GM12878 (cell line): ENCODE results near the gene DENND10.

Experiments used
- CBX5 ChIP-seq: sonication (generic); IDR thresholded peaks from 2 replicates; pipeline ENCODE4 v1.6.1; 2016; ENCODE audit warnings: low read depth, moderate library complexity, mild to moderate bottlenecking, inconsistent platforms
- KDM1A ChIP-seq: fragments of 200-600 bp; sonication (generic); IDR thresholded peaks from 2 replicates; pipeline ENCODE4 v1.6.1; 2016; ENCODE audit warnings: borderline replicate concordance
- MYC ChIP-seq: IDR thresholded peaks from 2 replicates; pipeline ENCODE4 v1.6.1; 2011; ENCODE audit warnings: mild to moderate bottlenecking, low read length, moderate library complexity, inconsistent platforms; ENCODE audit not compliant: insufficient read depth, insufficient replicate concordance, insufficient read length, severe bottlenecking
- NBN ChIP-seq: fragments of 450-650 bp; IDR thresholded peaks from 2 replicates; pipeline ENCODE4 v1.6.1; 2016
- POLR2A ChIP-seq: IDR thresholded peaks from 2 replicates; pipeline ENCODE4 v1.6.1; 2011; ENCODE audit warnings: low read depth, mild to moderate bottlenecking, low read length
- POLR2AphosphoS2 ChIP-seq: IDR thresholded peaks from 2 replicates; pipeline ENCODE4 v1.6.1; 2011; ENCODE audit warnings: low read depth, mild to moderate bottlenecking, low read length, improper control_type of control experiment, moderate library complexity
- TAF1 ChIP-seq: IDR thresholded peaks from 2 replicates; pipeline ENCODE4 v1.6.1; 2011; ENCODE audit warnings: mild to moderate bottlenecking, low read depth, low read length, borderline replicate concordance
- ZNF274 ChIP-seq: IDR thresholded peaks from one replicate; pipeline ENCODE4 v1.8.0; 2011; ENCODE audit not compliant: insufficient read length, insufficient read depth
- TF ChIP-seq, protein P1 (sequence below), 3 experiments: IDR thresholded peaks in 2 of 3; conservative IDR thresholded peaks in 1 of 3; 2 replicates each; pipeline ENCODE4 v1.5.1; 2011; ENCODE audit warnings: low read depth in 3 of 3, low read length in 3 of 3, mild to moderate bottlenecking in 3 of 3, control low read depth in 2 of 3, moderate library complexity in 2 of 3, inconsistent platforms in 1 of 3, mixed read lengths in 1 of 3; ENCODE audit not compliant: control insufficient read depth in 2 of 3, insufficient read depth in 1 of 3; ENCODE audit errors: extremely low read depth in 1 of 3
- TF ChIP-seq, protein P2 (sequence below): fragments of 450-650 bp; IDR thresholded peaks from 2 replicates; pipeline ENCODE4 v1.6.1; 2017; ENCODE audit warnings: antibody characterized with exemption, mild to moderate bottlenecking, moderate library complexity

DNA sequence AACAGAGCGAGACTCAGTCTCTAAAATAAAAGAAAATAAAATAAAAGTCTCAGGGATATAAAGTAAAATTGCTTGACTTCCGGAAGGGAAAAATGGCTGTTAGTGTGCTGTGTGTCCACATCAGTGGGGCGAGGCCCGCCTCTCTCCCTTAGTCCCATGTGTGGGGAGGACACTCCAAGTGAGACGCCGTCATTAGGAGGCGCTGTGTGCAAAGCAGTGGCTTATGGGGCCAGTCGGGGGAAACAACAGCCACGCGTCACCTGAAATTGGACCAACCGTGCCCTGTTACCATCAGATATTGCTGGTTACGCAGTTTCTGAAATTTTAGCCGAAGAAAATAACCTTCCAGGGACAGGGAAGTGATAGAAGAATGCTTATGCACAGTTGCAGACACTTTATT, 45.8 kb downstream of the DENND10 start:
- no peak for TF ChIP-seq KDM1A
- TF ChIP-seq CBX5, result no peak
- TF ChIP-seq, protein P1, sequence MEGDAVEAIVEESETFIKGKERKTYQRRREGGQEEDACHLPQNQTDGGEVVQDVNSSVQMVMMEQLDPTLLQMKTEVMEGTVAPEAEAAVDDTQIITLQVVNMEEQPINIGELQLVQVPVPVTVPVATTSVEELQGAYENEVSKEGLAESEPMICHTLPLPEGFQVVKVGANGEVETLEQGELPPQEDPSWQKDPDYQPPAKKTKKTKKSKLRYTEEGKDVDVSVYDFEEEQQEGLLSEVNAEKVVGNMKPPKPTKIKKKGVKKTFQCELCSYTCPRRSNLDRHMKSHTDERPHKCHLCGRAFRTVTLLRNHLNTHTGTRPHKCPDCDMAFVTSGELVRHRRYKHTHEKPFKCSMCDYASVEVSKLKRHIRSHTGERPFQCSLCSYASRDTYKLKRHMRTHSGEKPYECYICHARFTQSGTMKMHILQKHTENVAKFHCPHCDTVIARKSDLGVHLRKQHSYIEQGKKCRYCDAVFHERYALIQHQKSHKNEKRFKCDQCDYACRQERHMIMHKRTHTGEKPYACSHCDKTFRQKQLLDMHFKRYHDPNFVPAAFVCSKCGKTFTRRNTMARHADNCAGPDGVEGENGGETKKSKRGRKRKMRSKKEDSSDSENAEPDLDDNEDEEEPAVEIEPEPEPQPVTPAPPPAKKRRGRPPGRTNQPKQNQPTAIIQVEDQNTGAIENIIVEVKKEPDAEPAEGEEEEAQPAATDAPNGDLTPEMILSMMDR (IDR thresholded peaks at IDR 0.05 in 2 of 3, conservative IDR thresholded peaks at IDR 0.05 in 1 of 3; ENCODE audit: control insufficient read depth in 2 of 3, extremely low read depth in 1 of 3, insufficient read depth in 1 of 3, low read depth in 3 of 3, low read length in 3 of 3), result 0 out of 6 replicates have a peak, but pooled peaks of 1 of the 3 experiments have one; percentile 7
- no peak for TF ChIP-seq TAF1
- TF ChIP-seq ZNF274, result no peak
- no peak for TF ChIP-seq POLR2A
- TF ChIP-seq NBN, result no peak
- no peak for TF ChIP-seq MYC
- TF ChIP-seq, protein P2, sequence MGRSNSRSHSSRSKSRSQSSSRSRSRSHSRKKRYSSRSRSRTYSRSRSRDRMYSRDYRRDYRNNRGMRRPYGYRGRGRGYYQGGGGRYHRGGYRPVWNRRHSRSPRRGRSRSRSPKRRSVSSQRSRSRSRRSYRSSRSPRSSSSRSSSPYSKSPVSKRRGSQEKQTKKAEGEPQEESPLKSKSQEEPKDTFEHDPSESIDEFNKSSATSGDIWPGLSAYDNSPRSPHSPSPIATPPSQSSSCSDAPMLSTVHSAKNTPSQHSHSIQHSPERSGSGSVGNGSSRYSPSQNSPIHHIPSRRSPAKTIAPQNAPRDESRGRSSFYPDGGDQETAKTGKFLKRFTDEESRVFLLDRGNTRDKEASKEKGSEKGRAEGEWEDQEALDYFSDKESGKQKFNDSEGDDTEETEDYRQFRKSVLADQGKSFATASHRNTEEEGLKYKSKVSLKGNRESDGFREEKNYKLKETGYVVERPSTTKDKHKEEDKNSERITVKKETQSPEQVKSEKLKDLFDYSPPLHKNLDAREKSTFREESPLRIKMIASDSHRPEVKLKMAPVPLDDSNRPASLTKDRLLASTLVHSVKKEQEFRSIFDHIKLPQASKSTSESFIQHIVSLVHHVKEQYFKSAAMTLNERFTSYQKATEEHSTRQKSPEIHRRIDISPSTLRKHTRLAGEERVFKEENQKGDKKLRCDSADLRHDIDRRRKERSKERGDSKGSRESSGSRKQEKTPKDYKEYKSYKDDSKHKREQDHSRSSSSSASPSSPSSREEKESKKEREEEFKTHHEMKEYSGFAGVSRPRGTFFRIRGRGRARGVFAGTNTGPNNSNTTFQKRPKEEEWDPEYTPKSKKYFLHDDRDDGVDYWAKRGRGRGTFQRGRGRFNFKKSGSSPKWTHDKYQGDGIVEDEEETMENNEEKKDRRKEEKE, result no peak
- TF ChIP-seq POLR2AphosphoS2, result no peak
